Measurements from ENCODE around the gene TRIM40. TPM values are rescaled to one million over a fixed set of nuclear protein-coding genes. Genes with fewer than 3 reads are reported as not detected.
A peak's percentile ranks its signal among the peaks of the same experiment; 100 is the strongest.

TRIM40 gene
- total RNA-seq, 4 donors from 2014 or later: 10.9 to 13.7 (median 12.7) TPM; not detected in 1

GRCh38 chr6:30154061-30154460 lies 18.1 kb downstream of the TRIM40 start:
- Histone ChIP-seq H3K4me3 (no peak overlapping the region), H3K4me1 (peaks cover 0 to 22% (median 6%) of the 10 kb centered on the region in 4 donors), H3K36me3 (no peaks in the 10 kb centered on the region), H3K27me3 (no peaks in the 10 kb centered on the region), H3K27ac (peak overlapping the region in 3 of 4 donors; percentile 63 to 93 (median 88)), H3K9me3 (no peaks in the 10 kb centered on the region)
- no peak for DNase-seq
- no peak for TF ChIP-seq CTCF (IDR thresholded peaks at IDR 0.05)
- no peak for TF ChIP-seq POLR2A (IDR thresholded peaks at IDR 0.05)

GRCh38 chr6:30154709-30155519 lies 19.0 kb downstream of the TRIM40 start:
- Histone ChIP-seq H3K27ac (peak overlapping the region in 3 of 4 donors; percentile 68 to 93 (median 88)), H3K9me3 (no peaks in the 10 kb centered on the region), H3K4me1 (peaks cover 0 to 22% (median 6%) of the 10 kb centered on the region in 4 donors), H3K36me3 (no peaks in the 10 kb centered on the region), H3K27me3 (no peaks in the 10 kb centered on the region), H3K4me3 (peak overlapping the region in 2 of 4 donors; percentile 12 to 17)
- DNase-seq: peak in 2 of 3 donors; percentile 62 to 78
- TF ChIP-seq CTCF (IDR thresholded peaks at IDR 0.05): peak in 3 of 6 experiments; percentile 39 to 61 (median 46)
- TF ChIP-seq POLR2A (IDR thresholded peaks at IDR 0.05): peak in 1 of 2 donors; percentile 63

- Histone ChIP-seq H3K9me3 (no peaks in the 10 kb centered on the region), H3K4me1 (peaks cover 0 to 22% (median 6%) of the 10 kb centered on the region in 4 donors), H3K36me3 (no peaks in the 10 kb centered on the region), H3K27ac (peak overlapping the region in 3 of 4 donors; percentile 68 to 93 (median 88)), H3K4me3 (no peak overlapping the region), H3K27me3 (no peaks in the 10 kb centered on the region)
- TF ChIP-seq CTCF (IDR thresholded peaks at IDR 0.05) (peak in 1 of 6 experiments; percentile 7), POLR2A (IDR thresholded peaks at IDR 0.05) (no peak)
- no peak for DNase-seq
Measured at GRCh38 chr6:30155520-30156261, 19.8 kb downstream of the TRIM40 start.

GRCh38 chr6:30156262-30156599 lies 20.3 kb downstream of the TRIM40 start:
- Histone ChIP-seq H3K9me3 (no peaks in the 10 kb centered on the region), H3K27ac (peak overlapping the region in 2 of 4 donors; percentile 88 to 93), H3K36me3 (no peaks in the 10 kb centered on the region), H3K4me3 (no peak overlapping the region), H3K4me1 (peaks cover 0 to 22% (median 6%) of the 10 kb centered on the region in 4 donors), H3K27me3 (no peaks in the 10 kb centered on the region)
- DNase-seq: peak in 2 of 3 donors; percentile 75 to 89
- TF ChIP-seq POLR2A (IDR thresholded peaks at IDR 0.05) (peak in 1 of 2 donors; percentile 20), CTCF (IDR thresholded peaks at IDR 0.05) (no peak)

GRCh38 chr6:30156774-30157173 lies 20.8 kb downstream of the TRIM40 start:
- Histone ChIP-seq H3K27ac (peak overlapping the region in 3 of 4 donors; percentile 25 to 93 (median 88)), H3K4me1 (peaks cover 0 to 22% (median 6%) of the 10 kb centered on the region in 4 donors), H3K36me3 (no peaks in the 10 kb centered on the region), H3K9me3 (no peaks in the 10 kb centered on the region), H3K27me3 (no peaks in the 10 kb centered on the region), H3K4me3 (no peak overlapping the region)
- TF ChIP-seq POLR2A (IDR thresholded peaks at IDR 0.05): no peak
- no peak for TF ChIP-seq CTCF (IDR thresholded peaks at IDR 0.05)
- DNase-seq: no peak
